BLaER1 (cell line): ENCODE data around the gene TBRG1.
"Not testable (repeated sequence)": the region's sequence is repeated elsewhere in the genome, so short reads cannot be mapped to it uniquely, and the experiment has no call there.

Experiments used
- H3K27ac ChIP-seq: shearing (Covaris generic); formaldehyde crosslinking; 2 replicates; pipeline ENCODE4 v1.8.1; 2022
- H3K27me3 ChIP-seq: shearing (Covaris generic); formaldehyde crosslinking; 2 replicates; pipeline ENCODE4 v1.8.1; 2022
- H3K36me3 ChIP-seq: shearing (Covaris generic); formaldehyde crosslinking; 2 replicates; pipeline ENCODE4 v1.8.1; 2022
- H3K4me1 ChIP-seq: shearing (Covaris generic); formaldehyde crosslinking; 2 replicates; pipeline ENCODE4 v1.8.1; 2022
- H3K4me2 ChIP-seq: shearing (Covaris generic); formaldehyde crosslinking; 2 replicates; pipeline ENCODE4 v1.8.1; 2022
- H3K4me3 ChIP-seq: shearing (Covaris generic); formaldehyde crosslinking; 2 replicates; pipeline ENCODE4 v1.8.1; 2022
- H3K9ac ChIP-seq: shearing (Covaris generic); formaldehyde crosslinking; 2 replicates; pipeline ENCODE4 v1.8.1; 2022
- H3K9me3 ChIP-seq: shearing (Covaris generic); formaldehyde crosslinking; 2 replicates; pipeline ENCODE4 v1.8.1; 2022
- H4K20me1 ChIP-seq: shearing (Covaris generic); formaldehyde crosslinking; 2 replicates; pipeline ENCODE4 v1.8.1; 2022
- Cebpa-rat ChIP-seq: shearing (Covaris generic); IDR thresholded peaks from 2 replicates; pipeline ENCODE4 v1.8.1; 2022

Gene TBRG1

GRCh38 chr11:124592627-124593026, 30.0 kb upstream of the TBRG1 start:
- no peak overlapping the region for H3K27ac ChIP-seq
- H3K36me3 ChIP-seq: no peaks in the 10 kb centered on the region
- no peak overlapping the region for H3K4me2 ChIP-seq
- H3K4me3 ChIP-seq: no peak overlapping the region
- TF ChIP-seq Cebpa-rat: no peak
- H3K9ac ChIP-seq: no peak overlapping the region
- no peaks in the 10 kb centered on the region for H3K27me3 ChIP-seq
- H3K4me1 ChIP-seq: no peaks in the 10 kb centered on the region
- no peaks in the 10 kb centered on the region for H3K9me3 ChIP-seq
- no peaks in the 10 kb centered on the region for H4K20me1 ChIP-seq

DNA sequence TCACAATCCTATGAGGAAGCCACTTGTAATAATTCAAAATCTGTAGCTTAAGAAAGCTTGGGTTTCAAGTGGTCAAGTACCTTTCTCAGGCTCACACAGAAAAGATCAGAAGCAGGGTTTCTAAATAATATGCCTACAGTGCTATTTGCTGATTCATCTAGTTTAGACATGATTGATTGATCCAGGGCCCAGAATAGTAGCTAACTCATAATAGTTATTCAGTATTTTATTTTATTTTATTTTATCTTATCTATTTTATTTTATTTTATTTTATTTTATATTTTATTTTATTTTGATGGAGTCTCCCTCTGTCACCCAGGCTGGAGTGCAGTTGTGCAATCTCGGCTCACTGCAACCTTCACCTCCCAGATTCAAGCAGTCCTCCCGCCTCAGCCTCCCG, 27.4 kb upstream of the TBRG1 start:
- no peaks in the 10 kb centered on the region for H3K9me3 ChIP-seq
- TF ChIP-seq Cebpa-rat: no peak
- H3K27ac ChIP-seq: no peak overlapping the region
- no peak overlapping the region for H3K4me2 ChIP-seq
- no peaks in the 10 kb centered on the region for H3K4me1 ChIP-seq
- no peak overlapping the region for H3K4me3 ChIP-seq
- no peaks in the 10 kb centered on the region for H4K20me1 ChIP-seq
- no peaks in the 10 kb centered on the region for H3K36me3 ChIP-seq
- no peak overlapping the region for H3K9ac ChIP-seq
- no peaks in the 10 kb centered on the region for H3K27me3 ChIP-seq

DNA sequence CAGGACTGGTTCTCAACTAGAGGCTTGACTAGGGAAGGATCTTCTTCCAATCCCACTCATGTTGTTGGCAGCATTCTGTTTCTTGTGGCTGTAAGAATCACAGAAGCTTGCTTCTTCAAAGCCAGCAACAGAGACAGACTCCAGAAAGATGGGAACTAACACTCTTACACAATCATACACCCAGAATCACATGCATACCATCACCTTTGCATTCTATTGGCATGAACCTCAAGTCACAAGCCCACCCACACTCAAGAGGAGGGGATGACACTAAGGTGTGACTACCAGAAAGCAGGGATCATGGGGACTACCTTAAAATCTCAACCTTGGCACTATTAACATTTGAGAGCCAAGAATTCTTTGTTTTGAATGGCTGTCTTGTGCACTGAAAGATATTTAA, 25.0 kb upstream of the TBRG1 start:
- no peak overlapping the region for H3K9ac ChIP-seq
- no peaks in the 10 kb centered on the region for H3K9me3 ChIP-seq
- TF ChIP-seq Cebpa-rat: no peak
- H3K27ac ChIP-seq: no peak overlapping the region
- H3K36me3 ChIP-seq: no peaks in the 10 kb centered on the region
- H3K4me2 ChIP-seq: no peak overlapping the region
- no peaks in the 10 kb centered on the region for H3K4me1 ChIP-seq
- H3K27me3 ChIP-seq: no peaks in the 10 kb centered on the region
- no peaks in the 10 kb centered on the region for H4K20me1 ChIP-seq
- no peak overlapping the region for H3K4me3 ChIP-seq

GRCh38 chr11:124600621-124601320, 21.9 kb upstream of the TBRG1 start:
- no peak for TF ChIP-seq Cebpa-rat
- H3K4me2 ChIP-seq: no peak overlapping the region

DNA sequence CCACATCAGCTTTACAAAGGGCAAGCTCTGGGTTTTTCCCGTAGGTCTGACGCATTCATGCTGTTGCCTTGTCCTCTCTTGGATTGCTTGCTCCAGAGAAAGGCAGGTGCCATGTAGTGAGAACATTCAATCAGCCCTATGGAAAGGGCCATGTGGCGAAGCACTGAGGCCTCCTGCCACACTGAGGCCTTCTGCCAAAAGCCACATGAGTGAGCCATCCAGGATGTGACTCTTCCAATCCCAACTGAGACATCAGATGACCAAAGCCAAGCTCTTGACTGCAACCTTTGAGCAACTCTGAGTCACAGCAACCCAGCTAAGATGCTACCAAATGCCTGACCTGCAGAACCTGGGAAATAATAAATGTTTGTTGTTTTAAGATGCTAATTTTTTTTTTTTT, 20.5 kb upstream of the TBRG1 start:
- H3K36me3 ChIP-seq: no peaks in the 10 kb centered on the region
- no peak overlapping the region for H3K9ac ChIP-seq
- no peak overlapping the region for H3K4me2 ChIP-seq
- H3K4me1 ChIP-seq: peaks cover 6% of the 10 kb centered on the region
- no peak overlapping the region for H3K4me3 ChIP-seq
- H4K20me1 ChIP-seq: no peaks in the 10 kb centered on the region
- no peak for TF ChIP-seq Cebpa-rat
- no peaks in the 10 kb centered on the region for H3K9me3 ChIP-seq
- no peak overlapping the region for H3K27ac ChIP-seq
- no peaks in the 10 kb centered on the region for H3K27me3 ChIP-seq

More at GRCh38 chr11:124600621-124601320, 21.9 kb upstream of the TBRG1 start:
- H3K4me1 ChIP-seq: peaks cover 3% of the 10 kb centered on the region
- H3K9me3 ChIP-seq: no peaks in the 10 kb centered on the region
- H3K36me3 ChIP-seq: no peaks in the 10 kb centered on the region
- no peaks in the 10 kb centered on the region for H4K20me1 ChIP-seq
- H3K27ac ChIP-seq: no peak overlapping the region
- no peak overlapping the region for H3K9ac ChIP-seq
- H3K27me3 ChIP-seq: no peaks in the 10 kb centered on the region
- H3K4me3 ChIP-seq: no peak overlapping the region

- H3K27ac ChIP-seq: not testable (repeated sequence)
Observed at GRCh38 chr11:124602723-124603122, 19.9 kb upstream of the TBRG1 start.

DNA sequence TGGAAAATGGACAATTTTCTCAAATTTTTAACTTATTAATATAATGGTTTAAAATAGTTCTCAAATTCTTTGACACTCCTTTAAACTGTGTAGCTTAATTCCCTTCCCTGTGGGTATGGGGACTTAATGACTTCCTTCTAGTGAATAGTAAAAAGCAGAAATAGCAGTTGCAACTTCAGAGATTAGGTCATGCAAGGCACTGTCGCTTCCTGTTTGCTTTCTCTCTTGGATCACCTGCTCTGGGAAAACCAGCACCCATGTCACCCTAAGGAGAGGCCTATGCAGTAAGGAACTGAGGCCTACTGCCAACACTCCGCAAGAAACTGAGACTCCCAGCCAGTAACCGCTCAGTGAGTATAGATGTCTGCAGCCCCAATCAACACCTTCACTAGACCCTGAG, 16.9 kb upstream of the TBRG1 start:
- Histone ChIP-seq H3K4me1 (peaks cover 6% of the 10 kb centered on the region), H4K20me1 (no peaks in the 10 kb centered on the region), H3K9ac (no peak overlapping the region), H3K4me3 (no peak overlapping the region), H3K4me2 (no peak overlapping the region), H3K36me3 (no peaks in the 10 kb centered on the region), H3K27me3 (no peaks in the 10 kb centered on the region), H3K9me3 (no peaks in the 10 kb centered on the region), H3K27ac (no peak overlapping the region)
- TF ChIP-seq Cebpa-rat: no peak

More at GRCh38 chr11:124602723-124603122, 19.9 kb upstream of the TBRG1 start:
- not testable (repeated sequence) for H3K9ac ChIP-seq, H3K4me2 ChIP-seq, H3K27me3 ChIP-seq, H3K36me3 ChIP-seq, H3K9me3 ChIP-seq, H4K20me1 ChIP-seq, H3K4me1 ChIP-seq, H3K4me3 ChIP-seq

DNA sequence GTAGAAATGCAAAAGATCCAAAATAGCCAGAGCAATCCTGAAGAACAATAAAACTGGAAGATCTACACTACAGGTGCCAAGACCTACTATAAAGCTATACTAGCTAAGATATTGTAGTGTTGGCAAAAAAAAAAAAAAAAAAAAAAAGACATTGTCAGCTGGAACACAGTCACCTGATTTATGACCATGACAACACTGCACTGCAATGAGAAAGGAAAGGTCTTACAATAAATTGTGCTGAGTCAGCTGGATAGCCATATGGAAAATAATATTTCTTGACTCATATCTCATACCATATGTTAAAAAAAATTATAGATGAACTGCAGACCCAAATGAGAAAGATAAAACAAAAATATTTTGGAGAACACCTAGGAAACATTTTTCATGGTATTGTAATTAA, 14.5 kb upstream of the TBRG1 start:
- Histone ChIP-seq H3K27ac (no peak overlapping the region), H3K9ac (no peak overlapping the region), H4K20me1 (no peaks in the 10 kb centered on the region), H3K4me3 (no peak overlapping the region), H3K36me3 (no peaks in the 10 kb centered on the region), H3K27me3 (no peaks in the 10 kb centered on the region), H3K9me3 (no peaks in the 10 kb centered on the region), H3K4me2 (no peak overlapping the region), H3K4me1 (peaks cover 27% of the 10 kb centered on the region)
- TF ChIP-seq Cebpa-rat: no peak

DNA sequence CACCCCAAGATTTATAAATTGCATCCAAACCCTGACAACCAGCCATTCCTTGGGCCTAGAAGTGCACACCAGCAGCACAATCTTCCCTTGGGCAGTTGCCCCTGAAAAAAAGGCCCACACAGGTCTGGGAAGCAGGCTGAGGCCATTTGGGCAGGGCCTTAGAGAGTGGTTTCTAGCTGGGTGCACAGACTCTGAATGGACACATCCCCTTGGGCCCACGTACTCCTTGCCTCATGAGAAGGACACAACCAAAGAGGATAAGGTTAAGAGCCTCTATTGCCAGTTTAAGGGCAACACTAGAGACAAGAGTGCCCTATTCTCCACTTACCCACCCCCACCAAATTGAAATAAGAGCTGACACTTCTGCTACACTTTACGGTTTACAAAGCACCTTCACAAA, 12.4 kb upstream of the TBRG1 start:
- Histone ChIP-seq H4K20me1 (no peaks in the 10 kb centered on the region), H3K36me3 (no peaks in the 10 kb centered on the region), H3K27me3 (no peaks in the 10 kb centered on the region), H3K4me1 (peaks cover 36% of the 10 kb centered on the region), H3K4me3 (no peak overlapping the region), H3K27ac (no peak overlapping the region), H3K9ac (no peak overlapping the region), H3K4me2 (no peak overlapping the region), H3K9me3 (no peaks in the 10 kb centered on the region)
- no peak for TF ChIP-seq Cebpa-rat

DNA sequence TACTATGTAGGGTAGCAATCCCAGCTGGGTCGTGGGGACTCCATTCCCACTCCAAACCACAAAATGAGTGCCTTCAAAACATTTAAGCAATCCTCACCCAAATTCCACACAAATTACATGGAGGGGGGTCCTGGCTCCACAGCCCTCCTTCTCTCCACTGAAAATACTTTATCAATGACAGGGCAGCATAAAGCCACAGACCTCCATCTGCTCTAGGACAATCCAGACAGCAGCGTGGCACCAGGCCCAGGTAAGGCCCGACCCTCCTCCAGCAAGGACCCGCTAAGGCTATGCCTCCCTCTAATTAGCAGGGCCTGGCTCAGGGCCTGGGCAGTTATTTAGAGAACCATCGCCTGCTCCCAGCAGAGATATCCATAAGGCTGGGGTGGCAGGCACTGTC, 11.6 kb upstream of the TBRG1 start, which contains the start of gene PANX3:
TSS of gene PANX3 (plus strand) at position 365 of the 400 bp plus-strand sequence. CDS start 129 bp downstream, outside the sequence.
- H3K9me3 ChIP-seq: no peaks in the 10 kb centered on the region
- 0 out of 2 replicates have a peak within 1 kb of the TSS, but pooled peaks have one; percentile 8 for H3K27ac ChIP-seq
- no peak for TF ChIP-seq Cebpa-rat
- no peak within 1 kb of the TSS for H3K9ac ChIP-seq
- H4K20me1 ChIP-seq: no peaks in the 10 kb centered on the region
- H3K27me3 ChIP-seq: no peaks in the 10 kb centered on the region
- H3K4me1 ChIP-seq: peaks cover 30% of the 10 kb centered on the region
- no peaks in the 10 kb centered on the region for H3K36me3 ChIP-seq
- no peak within 1 kb of the TSS for H3K4me3 ChIP-seq
- peak within 1 kb of the TSS; percentile 67 for H3K4me2 ChIP-seq
